Gastroesophageal sphincter (tissue), 4 donors: ENCODE data around the gene VTN. TPM values are rescaled to one million over a fixed set of nuclear protein-coding genes. Genes with fewer than 3 reads are reported as not detected.

ENCODE experiments used
- ATAC-seq: fragments of 150-250 bp; one replicate; pipeline ENCODE4 v1.9.1; 2016; ENCODE audit warnings: mild to moderate bottlenecking, moderate library complexity
- H3K27ac ChIP-seq, 4 donors: fragments of 200-600 bp; sonication (generic) in 3 of 4; 1 replicate in 3 of 4; 2 replicates in 1 of 4; pipeline ENCODE4 v1.5.1; 2016 to 2019
- H3K27me3 ChIP-seq: fragments of 200-600 bp; sonication (generic); one replicate; pipeline ENCODE4 v1.5.1; 2019
- H3K36me3 ChIP-seq, 2 donors: fragments of 200-600 bp; sonication (generic); one replicate each; pipeline ENCODE4 v1.5.1; 2019; ENCODE audit warnings: control low read depth in 1 of 2
- H3K4me1 ChIP-seq, 3 donors: fragments of 200-600 bp; sonication (generic); 1 replicate in 2 of 3; 2 replicates in 1 of 3; pipeline ENCODE4 v1.5.1; 2016 to 2019; ENCODE audit warnings: control low read depth in 2 of 3
- H3K4me3 ChIP-seq, 2 donors: fragments of 200-600 bp; sonication (generic); one replicate each; pipeline ENCODE4 v1.5.1; 2019; ENCODE audit warnings: mild to moderate bottlenecking in 1 of 2, moderate library complexity in 1 of 2
- H3K9me3 ChIP-seq, 3 donors: fragments of 200-600 bp; sonication (generic); one replicate each; pipeline ENCODE4 v1.5.1; 2017 to 2019; ENCODE audit warnings: control low read depth in 2 of 3
- EP300 ChIP-seq: sonication (generic); formaldehyde crosslinking; IDR thresholded peaks from one replicate; pipeline ENCODE4 v1.6.1; 2017; ENCODE audit warnings: antibody characterized with exemption, mild to moderate bottlenecking
- POLR2A ChIP-seq, 2 donors: fragments of 450-650 bp; IDR thresholded peaks; one replicate each; pipeline ENCODE4 v1.6.1; 2017; ENCODE audit warnings: antibody characterized with exemption in 2 of 2, mild to moderate bottlenecking in 2 of 2, moderate library complexity in 1 of 2
- POLR2AphosphoS5 ChIP-seq: sonication (generic); formaldehyde crosslinking; IDR thresholded peaks from one replicate; pipeline ENCODE4 v1.6.1; 2017; ENCODE audit warnings: antibody characterized with exemption
- WGBS, 2 donors: methylation state at CpG; one replicate each; pipeline ENCODE4 v1.1.5; 2018; ENCODE audit warnings: low coverage in 1 of 2; 5-methylcytosine and 5-hydroxymethylcytosine counted together
- total RNA-seq, 4 donors: library from RNA; depleted of rRNA; stranded (reverse); fragments of >200 nt; gene quantifications; one replicate each; pipeline ENCODE4 v1.1.0, GENCODE V29; 2016
- TF ChIP-seq, protein P1 (sequence below), 4 experiments: fragments of 200-600 bp in 2 of 4; fragments of 450-650 bp in 2 of 4; sonication (generic) in 1 of 4; IDR thresholded peaks; one replicate each; pipeline ENCODE4 v1.5.1; 2017 to 2019; ENCODE audit warnings: antibody characterized with exemption in 4 of 4, mild to moderate bottlenecking in 2 of 4, moderate library complexity in 2 of 4

The VTN gene
- total RNA-seq, 4 donors from 2014 or later: 0.27 to 0.47 (median 0.27) TPM; not detected in 1

- no peak for ATAC-seq
- H3K36me3 ChIP-seq: peaks cover 0 to 52% of the 10 kb centered on the region in 2 donors
- TF ChIP-seq POLR2AphosphoS5 (no peak), POLR2A (IDR thresholded peaks at IDR 0.05) (no peak), EP300 (no peak)
- TF ChIP-seq, protein P1, sequence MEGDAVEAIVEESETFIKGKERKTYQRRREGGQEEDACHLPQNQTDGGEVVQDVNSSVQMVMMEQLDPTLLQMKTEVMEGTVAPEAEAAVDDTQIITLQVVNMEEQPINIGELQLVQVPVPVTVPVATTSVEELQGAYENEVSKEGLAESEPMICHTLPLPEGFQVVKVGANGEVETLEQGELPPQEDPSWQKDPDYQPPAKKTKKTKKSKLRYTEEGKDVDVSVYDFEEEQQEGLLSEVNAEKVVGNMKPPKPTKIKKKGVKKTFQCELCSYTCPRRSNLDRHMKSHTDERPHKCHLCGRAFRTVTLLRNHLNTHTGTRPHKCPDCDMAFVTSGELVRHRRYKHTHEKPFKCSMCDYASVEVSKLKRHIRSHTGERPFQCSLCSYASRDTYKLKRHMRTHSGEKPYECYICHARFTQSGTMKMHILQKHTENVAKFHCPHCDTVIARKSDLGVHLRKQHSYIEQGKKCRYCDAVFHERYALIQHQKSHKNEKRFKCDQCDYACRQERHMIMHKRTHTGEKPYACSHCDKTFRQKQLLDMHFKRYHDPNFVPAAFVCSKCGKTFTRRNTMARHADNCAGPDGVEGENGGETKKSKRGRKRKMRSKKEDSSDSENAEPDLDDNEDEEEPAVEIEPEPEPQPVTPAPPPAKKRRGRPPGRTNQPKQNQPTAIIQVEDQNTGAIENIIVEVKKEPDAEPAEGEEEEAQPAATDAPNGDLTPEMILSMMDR (IDR thresholded peaks at IDR 0.05): no peak
These were observed 3.5 kb downstream of the VTN start for GRCh38 chr17:28366605-28367004.

GRCh38 chr17:28365487-28365886, 4.6 kb downstream of the VTN start:
- WGBS, 2 donors: 80 to 100% methylated on average over 1 of the region's 3 CpGs
- Histone ChIP-seq H3K4me1 (no peaks in the 10 kb centered on the region), H3K9me3 (no peaks in the 10 kb centered on the region), H3K27me3 (no peaks in the 10 kb centered on the region), H3K4me3 (no peak overlapping the region), H3K27ac (no peak overlapping the region), H3K36me3 (peaks cover 0 to 63% of the 10 kb centered on the region in 2 donors)
- ATAC-seq: no peak
- TF ChIP-seq POLR2A (IDR thresholded peaks at IDR 0.05): no peak
- no peak for TF ChIP-seq POLR2AphosphoS5
- no peak for TF ChIP-seq EP300
- TF ChIP-seq, protein P1 (IDR thresholded peaks at IDR 0.05): no peak

More at GRCh38 chr17:28366605-28367004, 3.5 kb downstream of the VTN start:
- Histone ChIP-seq H3K4me1 (peaks cover 0 to 8% (median 0%) of the 10 kb centered on the region in 3 donors), H3K27me3 (no peaks in the 10 kb centered on the region), H3K9me3 (no peaks in the 10 kb centered on the region), H3K27ac (no peak overlapping the region), H3K4me3 (no peak overlapping the region)
- 86% methylated on average over 1 of the region's 1 CpG; no CpG with 5 or more reads in 1 of the 2 donors for WGBS, 2 donors

- TF ChIP-seq, protein P1 (IDR thresholded peaks at IDR 0.05): no peak
- TF ChIP-seq POLR2A (IDR thresholded peaks at IDR 0.05) (no peak), EP300 (no peak), POLR2AphosphoS5 (no peak)
- Histone ChIP-seq H3K36me3 (peaks cover 2 to 70% of the 10 kb centered on the region in 2 donors), H3K4me1 (no peaks in the 10 kb centered on the region), H3K27ac (no peak within 1 kb of the TSS), H3K9me3 (no peaks in the 10 kb centered on the region), H3K4me3 (no peak within 1 kb of the TSS), H3K27me3 (no peaks in the 10 kb centered on the region)
- ATAC-seq: no peak
- 63% methylated on average over 1 of the region's 13 CpGs; no CpG with 5 or more reads in 1 of the 2 donors for WGBS, 2 donors
These were observed 5.3 kb downstream of the VTN start, which contains the start of gene SEBOX for GRCh38 chr17:28364665-28365363. Gene SEBOX, minus strand, starts transcription at chr17:28365199. Its CDS starts 48 bp downstream, at chr17:28365151.

GRCh38 chr17:28363776-28364650, 6.1 kb downstream of the VTN start:
- H3K36me3 ChIP-seq: peaks cover 2 to 78% of the 10 kb centered on the region in 2 donors

More at GRCh38 chr17:28363776-28364650, 6.1 kb downstream of the VTN start:
- Histone ChIP-seq H3K9me3 (no peaks in the 10 kb centered on the region), H3K27me3 (no peaks in the 10 kb centered on the region), H3K4me3 (no peak overlapping the region), H3K27ac (no peak overlapping the region), H3K4me1 (peaks cover 0 to under 1% (median 0%) of the 10 kb centered on the region in 3 donors)
- ATAC-seq: no peak
- WGBS, 2 donors: 80% methylated on average over 1 to 2 of the region's 8 CpGs
- no peak for TF ChIP-seq POLR2A (IDR thresholded peaks at IDR 0.05)
- no peak for TF ChIP-seq EP300
- no peak for TF ChIP-seq POLR2AphosphoS5
- TF ChIP-seq, protein P1 (IDR thresholded peaks at IDR 0.05): no peak
